HCT116 (cell line): Measurements from ENCODE around the gene SLIT1. TPM values are rescaled to one million over a fixed set of nuclear protein-coding genes. Genes with fewer than 3 reads are reported as not detected.

ENCODE experiments used
- ATAC-seq: fragments of 200-7000 bp; cut with Tn5 transposase; 2 replicates; pipeline ENCODE4 v1.9.1; 2020; ENCODE audit warnings: mild to moderate bottlenecking, moderate library complexity
- BruUV-seq: library from RNA; stranded (reverse); fragments of 400-500 nt; replicated peaks from 2 replicates; lab custom pipeline; 2021; lab: Mats Ljungman, UMichigan
- CTCF ChIA-PET: fragments of 300-600 bp; sonication (Branson Sonifier 250); formaldehyde crosslinking; loops from one replicate; lab custom pipeline; 2021; ENCODE audit warnings: antibody characterized with exemption; lab: Charles Lee
- POLR2A ChIA-PET: fragments of 300-600, 350-600 bp; sonication (Branson Sonifier 250); formaldehyde crosslinking; loops from one replicate; lab custom pipeline; 2021; ENCODE audit warnings: antibody characterized with exemption; lab: Charles Lee
- RAD21 ChIA-PET, 2 experiments: fragments of 300-600 bp; sonication (Branson Sonifier 250); formaldehyde crosslinking; loops; one replicate each; lab custom pipeline; 2023; ENCODE audit warnings: low total read pairs in 2 of 2; ENCODE audit not compliant: uncharacterized antibody in 2 of 2, unreplicated experiment in 2 of 2, low non-redundant PET in 1 of 2; lab: Charles Lee
- DNase-seq: peaks from one replicate; pipeline ENCODE4 v3.0.0-alpha.2; 2010; ENCODE audit warnings: low read depth, low spot score
- H2AFZ ChIP-seq: fragments of 200-600 bp; shearing (Covaris generic), sonication (generic); 2 replicates; pipeline ENCODE4 v1.6.1; 2017; ENCODE audit warnings: low read depth, mixed run types, mixed read lengths, antibody characterized with exemption, low read length; ENCODE audit not compliant: poor library complexity, severe bottlenecking
- H3K27ac ChIP-seq: 2 replicates; pipeline ENCODE4 v1.5.1; 2012; ENCODE audit warnings: low read depth, low read length
- H3K27me3 ChIP-seq: fragments of 200-600 bp; sonication (generic); 2 replicates; pipeline ENCODE4 v1.6.1; 2016; ENCODE audit warnings: mixed run types, low read length, mixed read lengths; ENCODE audit not compliant: insufficient read depth
- H3K36me3 ChIP-seq, 2 experiments: fragments of 200-500 bp in 1 of 2; fragments of 200-600 bp in 1 of 2; sonication (Bioruptor generic) in 1 of 2; sonication (generic) in 1 of 2; 2 replicates each; pipeline versions ENCODE4 v1.5.1 to v1.6.1; 2014 to 2016; ENCODE audit warnings: low read length in 2 of 2, inconsistent platforms in 1 of 2, mixed read lengths in 1 of 2, mixed run types in 1 of 2; ENCODE audit not compliant: insufficient read depth in 2 of 2, control insufficient read depth in 1 of 2
- H3K4me1 ChIP-seq, 2 experiments: fragments of 200-600 bp in 1 of 2; sonication (generic) in 1 of 2; 2 replicates each; pipeline versions ENCODE4 v1.5.1 to v1.6.1; 2012 to 2017; ENCODE audit warnings: low read length in 2 of 2, inconsistent platforms in 1 of 2, mild to moderate bottlenecking in 1 of 2, mixed read lengths in 1 of 2, mixed run types in 1 of 2, moderate library complexity in 1 of 2; ENCODE audit not compliant: insufficient read depth in 2 of 2, control insufficient read depth in 1 of 2
- H3K4me2 ChIP-seq: fragments of 200-600 bp; sonication (generic); 2 replicates; pipeline ENCODE4 v1.6.1; 2017; ENCODE audit warnings: mixed run types, low read length, mixed read lengths
- H3K4me3 ChIP-seq, 2 experiments: fragments of 200-600 bp in 1 of 2; sonication (generic) in 1 of 2; replicated peaks in 1 of 2; 2 replicates each; pipeline ENCODE4 v1.5.1; 2011 to 2016; ENCODE audit warnings: low read length in 2 of 2, control low read depth in 1 of 2, low read depth in 1 of 2, mild to moderate bottlenecking in 1 of 2, mixed read lengths in 1 of 2, mixed run types in 1 of 2
- H3K79me2 ChIP-seq: fragments of 200-600 bp; sonication (generic); 2 replicates; pipeline ENCODE4 v1.6.1; 2017; ENCODE audit warnings: mild to moderate bottlenecking, mixed run types, low read length, moderate library complexity, mixed read lengths; ENCODE audit not compliant: insufficient read depth
- H3K9ac ChIP-seq: fragments of 200-600 bp; sonication (generic); 2 replicates; pipeline ENCODE4 v1.6.1; 2016; ENCODE audit warnings: low read length, mixed read lengths
- H3K9me2 ChIP-seq: fragments of 200-600 bp; sonication (generic), shearing (Covaris generic); 2 replicates; pipeline ENCODE4 v1.6.1; 2017; ENCODE audit warnings: mixed run types, mild to moderate bottlenecking, moderate library complexity; ENCODE audit not compliant: insufficient read depth
- H3K9me3 ChIP-seq, 2 experiments: fragments of 200-500 bp in 1 of 2; fragments of 200-600 bp in 1 of 2; sonication (Bioruptor generic) in 1 of 2; sonication (generic) in 1 of 2; 2 replicates each; pipeline ENCODE4 v1.6.1; 2014 to 2017; ENCODE audit warnings: low read length in 2 of 2, mixed read lengths in 2 of 2, inconsistent platforms in 1 of 2, low read depth in 1 of 2, mild to moderate bottlenecking in 1 of 2, mixed run types in 1 of 2, moderate library complexity in 1 of 2; ENCODE audit not compliant: control insufficient read depth in 1 of 2, insufficient read depth in 1 of 2
- H4K20me1 ChIP-seq: fragments of 200-600 bp; sonication (generic), shearing (Covaris generic); 2 replicates; pipeline ENCODE4 v1.6.1; 2017; ENCODE audit warnings: mixed run types, mild to moderate bottlenecking, moderate library complexity; ENCODE audit not compliant: insufficient read depth
- ATF3 ChIP-seq: IDR thresholded peaks from 2 replicates; pipeline ENCODE4 v1.6.1; 2012
- CBX3 ChIP-seq: IDR thresholded peaks from 2 replicates; pipeline ENCODE4 v1.6.1; 2012; ENCODE audit warnings: low read depth
- CTCF ChIP-seq, 3 experiments: fragments of 200-600 bp in 1 of 3; sonication (generic) in 1 of 3; IDR thresholded peaks in 2 of 3; conservative IDR thresholded peaks in 1 of 3; 2 replicates each; pipeline ENCODE4 v1.5.1; 2012 to 2017; ENCODE audit warnings: low read depth in 2 of 3, low read length in 2 of 3, antibody characterized with exemption in 1 of 3, borderline replicate concordance in 1 of 3, control low read depth in 1 of 3, mild to moderate bottlenecking in 1 of 3, mixed read lengths in 1 of 3, mixed run types in 1 of 3, moderate library complexity in 1 of 3; ENCODE audit not compliant: insufficient read depth in 1 of 3
- EGR1 ChIP-seq: IDR thresholded peaks from 2 replicates; pipeline ENCODE4 v1.6.1; 2012; ENCODE audit warnings: low read depth
- ELF1 ChIP-seq: IDR thresholded peaks from 2 replicates; pipeline ENCODE4 v1.6.1; 2012; ENCODE audit warnings: low read depth, borderline replicate concordance
- EZH2 ChIP-seq: fragments of 200-600 bp; sonication (generic); IDR thresholded peaks from 2 replicates; pipeline ENCODE4 v1.6.1; 2017; ENCODE audit warnings: antibody characterized with exemption, mixed run types
- EZH2phosphoT487 ChIP-seq: fragments of 200-600 bp; IDR thresholded peaks from 2 replicates; pipeline ENCODE4 v1.6.1; 2018; ENCODE audit warnings: antibody characterized with exemption, borderline replicate concordance
- JUND ChIP-seq: IDR thresholded peaks from 2 replicates; pipeline ENCODE4 v1.6.1; 2012
- POLR2AphosphoS5 ChIP-seq: IDR thresholded peaks from 2 replicates; pipeline ENCODE4 v1.6.1; 2011; ENCODE audit warnings: mild to moderate bottlenecking, low read depth, low read length, moderate library complexity
- RAD21 ChIP-seq: IDR thresholded peaks from 2 replicates; pipeline ENCODE4 v1.6.1; 2012; ENCODE audit warnings: low read depth, mild to moderate bottlenecking
- SIN3A ChIP-seq: IDR thresholded peaks from 2 replicates; pipeline ENCODE4 v1.6.1; 2012; ENCODE audit warnings: low read depth
- SP1 ChIP-seq: IDR thresholded peaks from 2 replicates; pipeline ENCODE4 v1.6.1; 2012; ENCODE audit warnings: low read depth
- TCF7L2 ChIP-seq: IDR thresholded peaks from 2 replicates; pipeline ENCODE4 v1.7.0; 2011; ENCODE audit warnings: borderline replicate concordance, inconsistent platforms; ENCODE audit not compliant: insufficient read depth, insufficient read length; ENCODE audit errors: extremely low read depth
- YY1 ChIP-seq: IDR thresholded peaks from 2 replicates; pipeline ENCODE4 v1.6.1; 2011; ENCODE audit warnings: low read length, low read depth, moderate library complexity, mild to moderate bottlenecking; ENCODE audit not compliant: insufficient replicate concordance; ENCODE audit errors: extremely low read depth
- ZBTB33 ChIP-seq: IDR thresholded peaks from 2 replicates; pipeline ENCODE4 v1.6.1; 2011; ENCODE audit warnings: mild to moderate bottlenecking, low read length, moderate library complexity; ENCODE audit not compliant: insufficient replicate concordance; ENCODE audit errors: extremely low read depth
- ZNF274 ChIP-seq: fragments of 200-500 bp; sonication (Bioruptor generic); IDR thresholded peaks from 2 replicates; pipeline ENCODE4 v1.6.1; 2014; ENCODE audit warnings: mild to moderate bottlenecking, low read depth, low read length, inconsistent platforms
- intact Hi-C: fragments of 100-400 bp; cut with micrococcal nuclease; formaldehyde crosslinking; loops from 2 replicates; pipeline ENCODE4 v1.10.0; 2022
- total RNA-seq: library from RNA; stranded (reverse); gene quantifications from one replicate; pipeline ENCODE4 v1.2.1, GENCODE V29; 2021; ENCODE audit not compliant: unreplicated experiment

The SLIT1 gene
- total RNA-seq, 1 experiment from 2014 or later, result 0.42 TPM

- no peaks in the 10 kb centered on the region for H3K9me3 ChIP-seq
- intact Hi-C loops, result no loop called here
- no peak overlapping the region for H3K27ac ChIP-seq
- ATAC-seq, result no peak
- H3K4me3 ChIP-seq, result no peak overlapping the region
- no TSS peak for BruUV-seq
- H3K4me2 ChIP-seq, result no peak overlapping the region
- H3K79me2 ChIP-seq, result no peaks in the 10 kb centered on the region
- ChIA-PET POLR2A (no interaction called here), RAD21 (interaction anchor here in 1 of 2 experiments (0.6 kb wide), 1 partner anchor 18 kb away, joined by 4 read pairs; no protein-coding TSS in a partner anchor), CTCF (no interaction called here)
- no peak overlapping the region for H3K9ac ChIP-seq
- H3K4me1 ChIP-seq, result peaks cover 0 to 6% of the 10 kb centered on the region in 2 experiments; a peak in 1 of 4 replicates
- TF ChIP-seq EZH2phosphoT487, result no peak
- H3K27me3 ChIP-seq, result peaks cover 66% of the 10 kb centered on the region
- H3K9me2 ChIP-seq, result no peaks in the 10 kb centered on the region
- H3K36me3 ChIP-seq, result no peaks in the 10 kb centered on the region
- no peak for DNase-seq
- H4K20me1 ChIP-seq, result no peaks in the 10 kb centered on the region
- no peak overlapping the region for H2AFZ ChIP-seq
Observed at GRCh38 chr10:97086530-97086929, 99.2 kb downstream of the SLIT1 start.

- Histone ChIP-seq H3K4me1 (no peaks in the 10 kb centered on the region), H4K20me1 (no peaks in the 10 kb centered on the region), H3K79me2 (no peaks in the 10 kb centered on the region), H2AFZ (no peak overlapping the region), H3K4me2 (no peak overlapping the region), H3K36me3 (no peaks in the 10 kb centered on the region), H3K9me3 (no peaks in the 10 kb centered on the region), H3K9me2 (no peaks in the 10 kb centered on the region), H3K27ac (no peak overlapping the region), H3K9ac (no peak overlapping the region), H3K4me3 (no peak overlapping the region), H3K27me3 (peaks cover 54% of the 10 kb centered on the region; the same call in 1 of the 2 replicates)
- intact Hi-C loops, result no loop called here
- ChIA-PET CTCF (interaction anchor here (1.6 kb wide), 1 partner anchor 127 kb away, joined by 6 read pairs; no protein-coding TSS in a partner anchor), RAD21 (no interaction called here), POLR2A (no interaction called here)
- ATAC-seq (no peak), DNase-seq (no peak)
- no TSS peak for BruUV-seq
- TF ChIP-seq EGR1 (no peak), CTCF (IDR thresholded peaks at IDR 0.05 in 2 of 3, conservative IDR thresholded peaks at IDR 0.05 in 1 of 3; ENCODE audit: borderline replicate concordance in 1 of 3, insufficient read depth in 1 of 3, low read depth in 2 of 3, low read length in 2 of 3) (no peak), CBX3 (no peak), JUND (no peak), YY1 (no peak), EZH2 (no peak), POLR2AphosphoS5 (no peak), ATF3 (no peak), TCF7L2 (no peak), EZH2phosphoT487 (no peak), SIN3A (no peak), ELF1 (no peak), RAD21 (no peak), SP1 (no peak), ZBTB33 (no peak), ZNF274 (no peak)
Observed at GRCh38 chr10:97083228-97083829, 102.4 kb downstream of the SLIT1 start.
